Measurements from ENCODE around the gene DUOXA2.

Gene DUOXA2

GRCh38 chr15:45105586-45105985, 8.5 kb upstream of the DUOXA2 start:
- TF ChIP-seq FOXP2 (optimal IDR thresholded peaks at IDR 0.05; ENCODE audit: borderline replicate concordance, extremely low read depth, extremely low read length, insufficient read depth), result no peak
- TF ChIP-seq TAF1 (IDR thresholded peaks at IDR 0.05; ENCODE audit: borderline replicate concordance, insufficient read depth, low read length), result no peak
- no peak for TF ChIP-seq REST (IDR thresholded peaks at IDR 0.05; ENCODE audit: insufficient read depth in 1 of 2, low read depth in 2 of 2, low read length in 2 of 2)
- TF ChIP-seq SIN3A (IDR thresholded peaks at IDR 0.05; ENCODE audit: borderline replicate concordance, insufficient read depth, low read length), result no peak
- TF ChIP-seq POLR2AphosphoS5 (IDR thresholded peaks at IDR 0.05; ENCODE audit: low read depth, low read length), result no peak

- no peak for TF ChIP-seq SIN3A (IDR thresholded peaks at IDR 0.05; ENCODE audit: borderline replicate concordance, insufficient read depth, low read length)
- no peak for TF ChIP-seq REST (IDR thresholded peaks at IDR 0.05; ENCODE audit: insufficient read depth in 1 of 2, low read depth in 2 of 2, low read length in 2 of 2)
- no peak for TF ChIP-seq POLR2AphosphoS5 (IDR thresholded peaks at IDR 0.05; ENCODE audit: low read depth, low read length)
- TF ChIP-seq TAF1 (IDR thresholded peaks at IDR 0.05; ENCODE audit: borderline replicate concordance, insufficient read depth, low read length), result no peak
- no peak for TF ChIP-seq FOXP2 (optimal IDR thresholded peaks at IDR 0.05; ENCODE audit: borderline replicate concordance, extremely low read depth, extremely low read length, insufficient read depth)
These were observed 7.9 kb upstream of the DUOXA2 start for GRCh38 chr15:45106002-45106790.

GRCh38 chr15:45107941-45108630, 6.0 kb upstream of the DUOXA2 start:
- TF ChIP-seq TAF1 (IDR thresholded peaks at IDR 0.05; ENCODE audit: borderline replicate concordance, insufficient read depth, low read length) (no peak), POLR2AphosphoS5 (IDR thresholded peaks at IDR 0.05; ENCODE audit: low read depth, low read length) (no peak), SIN3A (IDR thresholded peaks at IDR 0.05; ENCODE audit: borderline replicate concordance, insufficient read depth, low read length) (no peak), REST (IDR thresholded peaks at IDR 0.05; ENCODE audit: insufficient read depth in 1 of 2, low read depth in 2 of 2, low read length in 2 of 2) (no peak), FOXP2 (optimal IDR thresholded peaks at IDR 0.05; ENCODE audit: borderline replicate concordance, extremely low read depth, extremely low read length, insufficient read depth) (no peak)

- no peak for TF ChIP-seq REST (IDR thresholded peaks at IDR 0.05; ENCODE audit: insufficient read depth in 1 of 2, low read depth in 2 of 2, low read length in 2 of 2)
These were observed 3.8 kb upstream of the DUOXA2 start for GRCh38 chr15:45110256-45110820.

Measured in PFSK-1 (cell line).